OCI-M2 (cell line): ENCODE results near the gene MYBPH.

ENCODE experiments used
- DNase-seq: peaks from one replicate; lab custom pipeline; 2025; ENCODE audit not compliant: unreplicated experiment; lab: John Stamatoyannopoulos, UW

The MYBPH gene

GRCh38 chr1:203200916-203201315 is 25.3 kb upstream of the MYBPH start:
- DNase-seq: no peak

- no peak for DNase-seq
Measured at GRCh38 chr1:203199816-203200571, 24.4 kb upstream of the MYBPH start.

- no peak for DNase-seq
Measured at GRCh38 chr1:203199481-203199815, 23.8 kb upstream of the MYBPH start.

GRCh38 chr1:203199002-203199401 is 23.4 kb upstream of the MYBPH start:
- DNase-seq: no peak

GRCh38 chr1:203197625-203198024 is 22.0 kb upstream of the MYBPH start:
- DNase-seq: no peak

GRCh38 chr1:203196371-203196770 is 20.7 kb upstream of the MYBPH start:
- no peak for DNase-seq

GRCh38 chr1:203190949-203191348 is 15.3 kb upstream of the MYBPH start:
- DNase-seq: no peak

- DNase-seq: no peak
Measured at GRCh38 chr1:203189951-203190352, 14.3 kb upstream of the MYBPH start.

- DNase-seq: no peak
Measured at GRCh38 chr1:203188686-203189232, 13.1 kb upstream of the MYBPH start.

- DNase-seq: no peak
Measured at GRCh38 chr1:203187689-203188264, 12.2 kb upstream of the MYBPH start.

GRCh38 chr1:203187304-203187685 is 11.7 kb upstream of the MYBPH start:
- no peak for DNase-seq

GRCh38 chr1:203186446-203187303 is 11.0 kb upstream of the MYBPH start, which contains the start of gene CHI3L1:
TSS of gene CHI3L1 (minus strand) at chr1:203186704. CDS start at chr1:203186623, 81 bp downstream.
- DNase-seq: no peak

- no peak for DNase-seq
Measured at GRCh38 chr1:203186091-203186445, 10.4 kb upstream of the MYBPH start.

- DNase-seq: no peak
Measured at GRCh38 chr1:203185585-203185984, 10.0 kb upstream of the MYBPH start.

GRCh38 chr1:203185061-203185461 is 9.4 kb upstream of the MYBPH start:
- no peak for DNase-seq

GRCh38 chr1:203184467-203184866 is 8.8 kb upstream of the MYBPH start:
- DNase-seq: no peak

- DNase-seq: no peak
Measured at GRCh38 chr1:203183828-203184227, 8.2 kb upstream of the MYBPH start.

- no peak for DNase-seq
Measured at GRCh38 chr1:203182387-203182953, 6.8 kb upstream of the MYBPH start.

GRCh38 chr1:203181586-203182386 is 6.2 kb upstream of the MYBPH start:
- DNase-seq: no peak

GRCh38 chr1:203180611-203181330 is 5.1 kb upstream of the MYBPH start:
- no peak for DNase-seq
